Measurements from ENCODE around the gene CFP.

- TF ChIP-seq YY1 (IDR thresholded peaks at IDR 0.05; ENCODE audit: insufficient read depth, insufficient read length) (no peak), SUZ12 (IDR thresholded peaks at IDR 0.05; ENCODE audit: extremely low read depth, insufficient read depth, insufficient read length) (no peak)
Observed at GRCh38 chrX:47619486-47620302, 10.0 kb downstream of the CFP start, which contains the start of gene SYN1.

Data from NT2/D1 (cell line).